OCI-LY3 (cell line): Measurements from ENCODE around the gene AKAP8L.

Experiments used
- EZH2phosphoT487 ChIP-seq: fragments of 200-600 bp; shearing (Covaris generic); IDR thresholded peaks from 2 replicates; pipeline ENCODE4 v1.6.1; 2018; ENCODE audit warnings: antibody characterized with exemption, mixed run types, low read depth
- TF ChIP-seq, protein P1 (sequence below): fragments of 200-600, 300-600 bp; sonication (generic); IDR thresholded peaks from 2 replicates; pipeline ENCODE4 v1.5.1; 2014; ENCODE audit warnings: antibody characterized with exemption, low read length, low read depth

DNA sequence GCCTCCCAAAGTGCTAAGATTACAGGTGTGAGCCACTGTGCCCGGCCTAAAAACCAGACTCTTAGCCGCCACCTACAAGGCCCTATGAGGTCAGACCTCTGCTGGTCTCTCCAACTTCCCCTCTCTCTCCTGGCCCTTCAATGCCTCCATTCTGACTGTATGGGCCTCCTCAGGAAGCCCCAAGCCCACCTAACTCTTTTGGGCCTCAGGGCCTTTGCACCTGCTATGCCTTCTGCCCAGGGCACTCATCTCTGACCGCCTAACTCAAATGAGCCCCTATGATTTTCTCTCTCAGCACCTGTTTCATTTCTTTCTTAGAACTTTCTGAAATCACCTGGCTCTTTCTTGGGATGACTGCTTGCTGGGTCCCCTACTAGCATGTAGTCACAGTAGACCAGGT is 24.5 kb upstream of the AKAP8L start:
- TF ChIP-seq, protein P1, sequence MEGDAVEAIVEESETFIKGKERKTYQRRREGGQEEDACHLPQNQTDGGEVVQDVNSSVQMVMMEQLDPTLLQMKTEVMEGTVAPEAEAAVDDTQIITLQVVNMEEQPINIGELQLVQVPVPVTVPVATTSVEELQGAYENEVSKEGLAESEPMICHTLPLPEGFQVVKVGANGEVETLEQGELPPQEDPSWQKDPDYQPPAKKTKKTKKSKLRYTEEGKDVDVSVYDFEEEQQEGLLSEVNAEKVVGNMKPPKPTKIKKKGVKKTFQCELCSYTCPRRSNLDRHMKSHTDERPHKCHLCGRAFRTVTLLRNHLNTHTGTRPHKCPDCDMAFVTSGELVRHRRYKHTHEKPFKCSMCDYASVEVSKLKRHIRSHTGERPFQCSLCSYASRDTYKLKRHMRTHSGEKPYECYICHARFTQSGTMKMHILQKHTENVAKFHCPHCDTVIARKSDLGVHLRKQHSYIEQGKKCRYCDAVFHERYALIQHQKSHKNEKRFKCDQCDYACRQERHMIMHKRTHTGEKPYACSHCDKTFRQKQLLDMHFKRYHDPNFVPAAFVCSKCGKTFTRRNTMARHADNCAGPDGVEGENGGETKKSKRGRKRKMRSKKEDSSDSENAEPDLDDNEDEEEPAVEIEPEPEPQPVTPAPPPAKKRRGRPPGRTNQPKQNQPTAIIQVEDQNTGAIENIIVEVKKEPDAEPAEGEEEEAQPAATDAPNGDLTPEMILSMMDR, result no peak
- TF ChIP-seq EZH2phosphoT487, result no peak
